Gastrocnemius medialis (tissue), 4 donors: ENCODE measurements around the gene SBSN.

Source experiments
- CTCF ChIP-seq, 5 experiments: fragments of 450-650 bp in 3 of 5; fragments of 200-600 bp in 2 of 5; sonication (generic) in 2 of 5; IDR thresholded peaks in 4 of 5; conservative IDR thresholded peaks in 1 of 5; 1 replicate in 4 of 5; 2 replicates in 1 of 5; pipeline ENCODE4 v1.5.1; 2016 to 2019; ENCODE audit warnings: antibody characterized with exemption in 5 of 5, mild to moderate bottlenecking in 3 of 5, moderate library complexity in 3 of 5
- POLR2A ChIP-seq, 2 donors: fragments of 450-650 bp; IDR thresholded peaks; one replicate each; pipeline ENCODE4 v1.6.1; 2017; ENCODE audit warnings: antibody characterized with exemption in 2 of 2, mild to moderate bottlenecking in 2 of 2, moderate library complexity in 2 of 2

- no peak for TF ChIP-seq CTCF (IDR thresholded peaks at IDR 0.05 in 4 of 5, conservative IDR thresholded peaks at IDR 0.05 in 1 of 5)
- TF ChIP-seq POLR2A (IDR thresholded peaks at IDR 0.05), result no peak
These were observed 29.7 kb upstream of the SBSN start for GRCh38 chr19:35557539-35558399.
